Neural progenitor cell (in vitro differentiated cells): ENCODE measurements around the gene MT1G. TPM values are rescaled to one million over a fixed set of nuclear protein-coding genes. Genes with fewer than 3 reads are reported as not detected.

Experiments used
- DNase-seq: peaks from one replicate; pipeline ENCODE4 v3.0.0-alpha.2; 2016; ENCODE audit warnings: low spot score
- H2AFZ ChIP-seq: fragments of 200-600 bp; sonication (generic); replicated peaks from 2 replicates; pipeline ENCODE4 v1.6.1; 2016; ENCODE audit warnings: antibody characterized with exemption
- H3F3A ChIP-seq: fragments of 200-600 bp; sonication (generic); 2 replicates; pipeline ENCODE4 v1.6.1; 2016; ENCODE audit warnings: antibody characterized with exemption, low read depth
- H3K27ac ChIP-seq: fragments of 200-600 bp; sonication (generic); 2 replicates; pipeline ENCODE4 v1.5.1; 2016; ENCODE audit warnings: mild to moderate bottlenecking
- H3K27me3 ChIP-seq: fragments of 200-600 bp; sonication (generic); 2 replicates; pipeline ENCODE4 v1.6.1; 2016; ENCODE audit warnings: mild to moderate bottlenecking, moderate library complexity
- H3K36me3 ChIP-seq: fragments of 200-600 bp; sonication (generic); 2 replicates; pipeline ENCODE4 v1.5.1; 2016
- H3K4me1 ChIP-seq: fragments of 200-600 bp; sonication (generic); 2 replicates; pipeline ENCODE4 v1.6.1; 2016; ENCODE audit warnings: mixed run types
- H3K4me2 ChIP-seq: fragments of 200-600 bp; sonication (generic); 2 replicates; pipeline ENCODE4 v1.6.1; 2016
- H3K4me3 ChIP-seq: fragments of 200-600 bp; sonication (generic); 2 replicates; pipeline ENCODE4 v1.5.1; 2016
- H3K79me2 ChIP-seq: fragments of 200-600 bp; sonication (generic); 2 replicates; pipeline ENCODE4 v1.6.1; 2016; ENCODE audit warnings: low read depth
- H3K9ac ChIP-seq: fragments of 200-600 bp; sonication (generic); 2 replicates; pipeline ENCODE4 v1.6.1; 2016
- H3K9me3 ChIP-seq: fragments of 200-600 bp; sonication (generic); 2 replicates; pipeline ENCODE4 v1.5.1; 2016; ENCODE audit warnings: low read depth
- H4K20me1 ChIP-seq: fragments of 200-600 bp; sonication (generic); 2 replicates; pipeline ENCODE4 v1.6.1; 2016; ENCODE audit warnings: low read depth
- H3K27ac Mint-ChIP-seq: 3 replicates; pipeline ENCODE4 v1.8.0; 2021; ENCODE audit warnings: mixed read lengths
- H3K27me3 Mint-ChIP-seq: 2 replicates; pipeline ENCODE4 v1.8.0; 2022; ENCODE audit warnings: low read depth, mild to moderate bottlenecking, inconsistent platforms, moderate library complexity, mixed read lengths; ENCODE audit not compliant: insufficient read depth
- H3K36me3 Mint-ChIP-seq: 3 replicates; pipeline ENCODE4 v1.8.0; 2021; ENCODE audit warnings: mixed read lengths
- H3K4me1 Mint-ChIP-seq: 3 replicates; pipeline ENCODE4 v1.8.0; 2021; ENCODE audit warnings: mixed read lengths
- H3K4me3 Mint-ChIP-seq: 3 replicates; pipeline ENCODE4 v1.8.0; 2021; ENCODE audit warnings: mild to moderate bottlenecking, moderate library complexity, mixed read lengths
- H3K9me3 Mint-ChIP-seq: 3 replicates; pipeline ENCODE4 v1.8.0; 2020; ENCODE audit warnings: mixed read lengths
- CTCF ChIP-seq: fragments of 200-600 bp; sonication (generic); IDR thresholded peaks from 2 replicates; pipeline ENCODE4 v1.5.1; 2017; ENCODE audit warnings: antibody characterized with exemption, mild to moderate bottlenecking
- EZH2 ChIP-seq: fragments of 200-600 bp; sonication (generic); IDR thresholded peaks from 2 replicates; pipeline ENCODE4 v1.6.1; 2017; ENCODE audit warnings: antibody characterized with exemption, mild to moderate bottlenecking, moderate library complexity
- EZH2phosphoT487 ChIP-seq: fragments of 200-600 bp; sonication (generic); IDR thresholded peaks from 2 replicates; pipeline ENCODE4 v1.6.1; 2017; ENCODE audit warnings: antibody characterized with exemption
- total RNA-seq: library from RNA; depleted of rRNA; stranded (reverse); fragments of >200 nt; gene quantifications from 2 replicates; pipeline ENCODE4 v1.2.3, GENCODE V29; 2015; ENCODE audit warnings: low replicate concordance

Gene MT1G
- total RNA-seq, 1 donor from 2014 or later: not detected

DNA sequence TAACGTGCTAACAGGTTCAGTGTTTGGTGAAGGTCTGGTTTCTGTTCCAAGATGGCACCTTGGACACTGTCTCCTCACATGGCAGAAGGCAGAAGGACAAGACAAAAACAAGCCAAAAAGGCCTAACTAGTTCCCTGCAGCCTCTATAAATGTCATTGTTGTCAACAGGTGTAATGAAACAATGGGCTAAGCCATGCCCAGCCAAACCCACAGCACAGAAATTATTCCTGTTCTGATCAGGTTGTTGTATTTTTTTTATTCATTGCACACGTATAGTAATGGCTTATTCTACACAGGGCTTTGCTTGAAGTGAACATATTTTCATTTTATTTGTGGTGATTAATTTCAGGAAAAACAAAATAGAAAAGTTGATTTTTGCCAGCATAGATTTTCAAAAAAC is 45.9 kb upstream of the MT1G start:
- no peak overlapping the region for H3K4me3 ChIP-seq
- no peak overlapping the region for H2AFZ ChIP-seq
- TF ChIP-seq EZH2phosphoT487 (no peak), EZH2 (no peak), CTCF (no peak)
- no peak overlapping the region for H3K4me2 ChIP-seq
- Mint-ChIP-seq H3K4me3 (no peak overlapping the region), H3K9me3 (no peaks in the 10 kb centered on the region), H3K27me3 (peaks cover 10% of the 10 kb centered on the region), H3K27ac (no peak overlapping the region), H3K36me3 (no peaks in the 10 kb centered on the region), H3K4me1 (no peaks in the 10 kb centered on the region)
- no peaks in the 10 kb centered on the region for H3K9me3 ChIP-seq
- no peak overlapping the region for H3K27ac ChIP-seq
- no peaks in the 10 kb centered on the region for H3K4me1 ChIP-seq
- no peak for DNase-seq
- H3F3A ChIP-seq: no peaks in the 10 kb centered on the region
- H3K36me3 ChIP-seq: no peaks in the 10 kb centered on the region
- no peak overlapping the region for H3K9ac ChIP-seq
- H4K20me1 ChIP-seq: no peaks in the 10 kb centered on the region
- no peaks in the 10 kb centered on the region for H3K27me3 ChIP-seq
- no peaks in the 10 kb centered on the region for H3K79me2 ChIP-seq

GRCh38 chr16:56711862-56712261 is 44.0 kb upstream of the MT1G start:
- Histone ChIP-seq H3K79me2 (no peaks in the 10 kb centered on the region), H3K9ac (no peak overlapping the region), H4K20me1 (no peaks in the 10 kb centered on the region), H2AFZ (no peak overlapping the region), H3K4me1 (no peaks in the 10 kb centered on the region), H3K27ac (no peak overlapping the region), H3K9me3 (no peaks in the 10 kb centered on the region), H3K4me3 (no peak overlapping the region), H3F3A (no peaks in the 10 kb centered on the region), H3K4me2 (no peak overlapping the region), H3K27me3 (no peaks in the 10 kb centered on the region), H3K36me3 (no peaks in the 10 kb centered on the region)
- Mint-ChIP-seq H3K27ac (no peak overlapping the region), H3K9me3 (no peaks in the 10 kb centered on the region), H3K4me3 (no peak overlapping the region), H3K27me3 (peaks cover 10% of the 10 kb centered on the region), H3K36me3 (no peaks in the 10 kb centered on the region), H3K4me1 (no peaks in the 10 kb centered on the region)
- DNase-seq: no peak
- TF ChIP-seq CTCF (no peak), EZH2phosphoT487 (no peak)

DNA sequence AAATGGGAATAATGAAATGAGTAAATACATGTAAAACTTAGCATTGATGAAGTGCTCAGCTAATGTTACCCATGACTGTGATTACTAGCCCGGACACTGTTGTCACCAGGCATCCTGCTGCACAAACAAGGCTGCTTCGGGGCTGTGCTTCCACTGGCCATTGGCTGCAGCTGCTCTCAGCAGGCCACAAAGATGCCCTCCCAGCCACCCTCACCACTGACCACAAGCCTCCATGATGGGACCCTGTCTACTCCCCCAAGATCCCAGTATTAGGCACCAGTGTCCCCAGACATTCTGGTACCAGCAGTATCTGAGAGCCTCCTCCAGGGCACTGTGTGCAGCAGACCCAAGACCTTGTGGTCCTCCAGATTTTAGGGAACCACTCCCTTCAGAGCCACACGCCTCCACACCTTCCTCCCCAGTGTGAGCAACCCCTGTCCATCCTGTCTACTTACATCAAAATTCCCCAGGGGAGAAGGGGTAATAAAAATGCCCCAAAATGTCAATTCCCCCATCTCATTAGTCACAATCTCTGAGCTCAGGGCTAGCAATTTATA is 42.4 kb upstream of the MT1G start:
- Histone ChIP-seq H3K79me2 (no peaks in the 10 kb centered on the region), H3K4me2 (no peak overlapping the region), H3K9me3 (no peaks in the 10 kb centered on the region), H2AFZ (no peak overlapping the region), H3K36me3 (no peaks in the 10 kb centered on the region), H3K4me3 (no peak overlapping the region), H3K27me3 (no peaks in the 10 kb centered on the region), H3K27ac (no peak overlapping the region), H3K9ac (no peak overlapping the region), H3F3A (no peaks in the 10 kb centered on the region), H4K20me1 (no peaks in the 10 kb centered on the region), H3K4me1 (no peaks in the 10 kb centered on the region)
- Mint-ChIP-seq H3K27me3 (peaks cover 10% of the 10 kb centered on the region), H3K27ac (no peak overlapping the region), H3K4me3 (no peak overlapping the region), H3K4me1 (no peaks in the 10 kb centered on the region), H3K36me3 (no peaks in the 10 kb centered on the region), H3K9me3 (no peaks in the 10 kb centered on the region)
- TF ChIP-seq EZH2 (no peak), CTCF (no peak), EZH2phosphoT487 (no peak)
- DNase-seq: no peak
